ENCODE measurements around the gene KCNAB2.

The KCNAB2 gene

GRCh38 chr1:6093611-6094010 lies 47.9 kb downstream of the KCNAB2 start:
- no peaks in the 10 kb centered on the region; the same call in 1 of the 2 replicates for H3K36me3 ChIP-seq (replicated peaks; ENCODE audit: insufficient read depth, low read length)
- H2AFZ ChIP-seq (ENCODE audit: low read length): no peak overlapping the region
- DNase-seq: no peak
- no peaks in the 10 kb centered on the region for H3F3A ChIP-seq (ENCODE audit: insufficient read depth, low read length)
- no peak overlapping the region for H3K27ac ChIP-seq (ENCODE audit: low read length)
- no peaks in the 10 kb centered on the region for H3K9me2 ChIP-seq (replicated peaks; ENCODE audit: insufficient read depth, low read length)
- H3K4me3 ChIP-seq (ENCODE audit: low read length): no peak overlapping the region
- H3K27me3 ChIP-seq (replicated peaks; ENCODE audit: insufficient read depth, low read length): no peaks in the 10 kb centered on the region
- no peaks in the 10 kb centered on the region for H3K9me3 ChIP-seq (replicated peaks; ENCODE audit: insufficient read depth, low read length)
- no peak overlapping the region for H3K4me2 ChIP-seq (ENCODE audit: low read depth, low read length)
- no peak for TF ChIP-seq CTCF (IDR thresholded peaks at IDR 0.05; ENCODE audit: low read length)
- no peak for TF ChIP-seq EZH2 (optimal IDR thresholded peaks at IDR 0.05; ENCODE audit: low read depth, low read length)
- TF ChIP-seq EZH2phosphoT487 (IDR thresholded peaks at IDR 0.05; ENCODE audit: low read length): no peak
- H4K20me1 ChIP-seq (ENCODE audit: insufficient read depth, low read length): no peaks in the 10 kb centered on the region
- no peak overlapping the region for H3K9ac ChIP-seq (ENCODE audit: low read length)
- no peaks in the 10 kb centered on the region for H3K4me1 ChIP-seq (ENCODE audit: low read length)
- H3K79me2 ChIP-seq (ENCODE audit: low read length): no peaks in the 10 kb centered on the region

- H3K27ac ChIP-seq (ENCODE audit: low read length): no peak overlapping the region
- H3K79me2 ChIP-seq (ENCODE audit: low read length): no peaks in the 10 kb centered on the region
- no peaks in the 10 kb centered on the region for H4K20me1 ChIP-seq (ENCODE audit: insufficient read depth, low read length)
- H3K4me1 ChIP-seq (ENCODE audit: low read length): no peaks in the 10 kb centered on the region
- H3K36me3 ChIP-seq (replicated peaks; ENCODE audit: insufficient read depth, low read length): no peaks in the 10 kb centered on the region; the same call in 1 of the 2 replicates
- H3F3A ChIP-seq (ENCODE audit: insufficient read depth, low read length): no peaks in the 10 kb centered on the region
- H2AFZ ChIP-seq (ENCODE audit: low read length): no peak overlapping the region
- no peak overlapping the region for H3K4me2 ChIP-seq (ENCODE audit: low read depth, low read length)
- H3K9me2 ChIP-seq (replicated peaks; ENCODE audit: insufficient read depth, low read length): no peaks in the 10 kb centered on the region
- no peak for DNase-seq
- H3K9ac ChIP-seq (ENCODE audit: low read length): no peak overlapping the region
- no peaks in the 10 kb centered on the region for H3K27me3 ChIP-seq (replicated peaks; ENCODE audit: insufficient read depth, low read length)
- TF ChIP-seq CTCF (IDR thresholded peaks at IDR 0.05; ENCODE audit: low read length): no peak
- no peak for TF ChIP-seq EZH2phosphoT487 (IDR thresholded peaks at IDR 0.05; ENCODE audit: low read length)
- no peaks in the 10 kb centered on the region for H3K9me3 ChIP-seq (replicated peaks; ENCODE audit: insufficient read depth, low read length)
- no peak overlapping the region for H3K4me3 ChIP-seq (ENCODE audit: low read length)
Observed at GRCh38 chr1:6094246-6094645, 48.6 kb downstream of the KCNAB2 start.

- H2AFZ ChIP-seq (ENCODE audit: low read length): no peak overlapping the region
- H3K9ac ChIP-seq (ENCODE audit: low read length): no peak overlapping the region
- DNase-seq: no peak
- no peaks in the 10 kb centered on the region for H3K79me2 ChIP-seq (ENCODE audit: low read length)
- TF ChIP-seq CTCF (IDR thresholded peaks at IDR 0.05; ENCODE audit: low read length) (no peak), EZH2 (optimal IDR thresholded peaks at IDR 0.05; ENCODE audit: low read depth, low read length) (no peak), EZH2phosphoT487 (IDR thresholded peaks at IDR 0.05; ENCODE audit: low read length) (no peak)
- no peaks in the 10 kb centered on the region for H4K20me1 ChIP-seq (ENCODE audit: insufficient read depth, low read length)
- no peaks in the 10 kb centered on the region for H3F3A ChIP-seq (ENCODE audit: insufficient read depth, low read length)
- no peak overlapping the region for H3K4me2 ChIP-seq (ENCODE audit: low read depth, low read length)
- H3K27me3 ChIP-seq (replicated peaks; ENCODE audit: insufficient read depth, low read length): no peaks in the 10 kb centered on the region
- no peaks in the 10 kb centered on the region for H3K4me1 ChIP-seq (ENCODE audit: low read length)
- H3K9me3 ChIP-seq (replicated peaks; ENCODE audit: insufficient read depth, low read length): no peaks in the 10 kb centered on the region
- no peak overlapping the region for H3K4me3 ChIP-seq (ENCODE audit: low read length)
- H3K9me2 ChIP-seq (replicated peaks; ENCODE audit: insufficient read depth, low read length): no peaks in the 10 kb centered on the region
- H3K27ac ChIP-seq (ENCODE audit: low read length): no peak overlapping the region
- no peaks in the 10 kb centered on the region; the same call in 1 of the 2 replicates for H3K36me3 ChIP-seq (replicated peaks; ENCODE audit: insufficient read depth, low read length)
Observed at GRCh38 chr1:6094801-6095505, 49.3 kb downstream of the KCNAB2 start.

Data from MM.1S (cell line).